ENCODE data around the gene TMEM19. TPM values are rescaled to one million over a fixed set of nuclear protein-coding genes. Genes with fewer than 3 reads are reported as not detected.

Gene TMEM19
- total RNA-seq, 1 experiment from 2014 or later, result 17.3 TPM

DNA sequence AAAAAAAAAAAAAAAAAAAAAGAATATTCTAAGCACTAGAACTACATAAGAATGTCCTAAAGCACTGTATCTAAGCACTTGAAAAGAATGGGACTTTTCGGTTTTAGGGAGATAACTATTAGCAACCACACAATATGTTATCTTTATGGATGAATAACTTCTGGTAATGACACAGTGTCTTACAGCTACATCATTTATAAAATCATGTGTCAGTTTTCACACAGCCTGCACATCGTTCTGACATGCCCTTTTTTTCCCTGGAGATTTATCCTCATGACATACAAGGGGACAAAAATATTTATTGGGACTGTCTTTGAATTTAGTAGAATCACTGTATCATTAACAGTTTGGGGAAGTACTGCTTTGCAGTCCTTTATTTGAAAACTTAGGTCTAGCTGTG lies 17.3 kb downstream of the TMEM19 start:
- H3K27me3 ChIP-seq (ENCODE audit: insufficient read depth, low read length), result no peaks in the 10 kb centered on the region
- no peak for DNase-seq
- no CpG with 5 or more reads among the region's 2 CpGs for WGBS (ENCODE audit: extremely low coverage, insufficient read length, low lambda C conversion rate)

More for the DNA sequence above, 17.3 kb downstream of the TMEM19 start:
- H3K27me3 Mint-ChIP-seq (ENCODE audit: low read depth), result no peaks in the 10 kb centered on the region
- no peak overlapping the region for H4K5ac ChIP-seq (ENCODE audit: insufficient read length, low read depth, low read length)
- no peak overlapping the region for H2BK15ac ChIP-seq (ENCODE audit: low read depth, low read length)
- H2BK12ac ChIP-seq (ENCODE audit: insufficient read length, low read depth, low read length), result no peak overlapping the region
- TF ChIP-seq, protein P1, sequence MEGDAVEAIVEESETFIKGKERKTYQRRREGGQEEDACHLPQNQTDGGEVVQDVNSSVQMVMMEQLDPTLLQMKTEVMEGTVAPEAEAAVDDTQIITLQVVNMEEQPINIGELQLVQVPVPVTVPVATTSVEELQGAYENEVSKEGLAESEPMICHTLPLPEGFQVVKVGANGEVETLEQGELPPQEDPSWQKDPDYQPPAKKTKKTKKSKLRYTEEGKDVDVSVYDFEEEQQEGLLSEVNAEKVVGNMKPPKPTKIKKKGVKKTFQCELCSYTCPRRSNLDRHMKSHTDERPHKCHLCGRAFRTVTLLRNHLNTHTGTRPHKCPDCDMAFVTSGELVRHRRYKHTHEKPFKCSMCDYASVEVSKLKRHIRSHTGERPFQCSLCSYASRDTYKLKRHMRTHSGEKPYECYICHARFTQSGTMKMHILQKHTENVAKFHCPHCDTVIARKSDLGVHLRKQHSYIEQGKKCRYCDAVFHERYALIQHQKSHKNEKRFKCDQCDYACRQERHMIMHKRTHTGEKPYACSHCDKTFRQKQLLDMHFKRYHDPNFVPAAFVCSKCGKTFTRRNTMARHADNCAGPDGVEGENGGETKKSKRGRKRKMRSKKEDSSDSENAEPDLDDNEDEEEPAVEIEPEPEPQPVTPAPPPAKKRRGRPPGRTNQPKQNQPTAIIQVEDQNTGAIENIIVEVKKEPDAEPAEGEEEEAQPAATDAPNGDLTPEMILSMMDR (conservative IDR thresholded peaks at IDR 0.05), result no peak
- no peak overlapping the region for H3K27ac Mint-ChIP-seq
- H3K56ac ChIP-seq (ENCODE audit: insufficient read length, low read depth, low read length), result no peak overlapping the region
- H4K20me1 ChIP-seq (ENCODE audit: control insufficient read depth, insufficient read depth, insufficient read length), result no peaks in the 10 kb centered on the region
- no peak overlapping the region for H3K18ac ChIP-seq (ENCODE audit: insufficient read length, low read depth, low read length)
- no peak overlapping the region for H4K91ac ChIP-seq (ENCODE audit: insufficient read length, low read depth, low read length)
- H3T11ph ChIP-seq (ENCODE audit: low read length), result no peak overlapping the region
- H3K9me3 Mint-ChIP-seq, result no peaks in the 10 kb centered on the region
- no peaks in the 10 kb centered on the region for H3K4me1 Mint-ChIP-seq
- H2BK20ac ChIP-seq (ENCODE audit: low read depth, low read length, poor library complexity, severe bottlenecking), result no peak overlapping the region
- no peaks in the 10 kb centered on the region for H3K79me2 ChIP-seq (ENCODE audit: insufficient read depth, low read length)
- peaks cover 0 to 20% (median 18%) of the 10 kb centered on the region in 3 experiments; a peak in 6 of 7 replicates for H3K36me3 Mint-ChIP-seq (ENCODE audit: insufficient read depth in 1 of 3, low read depth in 3 of 3)
- H2AK5ac ChIP-seq (ENCODE audit: insufficient read length, low read length), result no peak overlapping the region
- H3K23me2 ChIP-seq (ENCODE audit: insufficient read length, low read depth, low read length, poor library complexity, severe bottlenecking), result no peaks in the 10 kb centered on the region
- H3K9ac ChIP-seq (ENCODE audit: extremely low read depth, insufficient read length, low read length), result no peak overlapping the region
- H2BK120ac ChIP-seq (ENCODE audit: low read depth, low read length, poor library complexity, severe bottlenecking), result no peak overlapping the region
- H3K27ac ChIP-seq (ENCODE audit: insufficient read length, low read depth, low read length), result no peak overlapping the region
- no peaks in the 10 kb centered on the region for H3K9me3 ChIP-seq (ENCODE audit: control insufficient read depth, low read depth, low read length)
- H3K4me3 Mint-ChIP-seq, result no peak overlapping the region
- no peak overlapping the region for H3K23ac ChIP-seq (ENCODE audit: insufficient read length, low read depth, low read length)
- no peak overlapping the region for H3K4me2 ChIP-seq (ENCODE audit: insufficient read depth, insufficient read length, low read length)
- no peaks in the 10 kb centered on the region for H3K4me1 ChIP-seq (ENCODE audit: insufficient read depth, low read length)
- no peak overlapping the region for H2BK5ac ChIP-seq (ENCODE audit: insufficient read length, low read length)
- no peak overlapping the region for H4K8ac ChIP-seq (replicated peaks; ENCODE audit: insufficient read length, low read depth, low read length)
- no peak overlapping the region for H3K14ac ChIP-seq (ENCODE audit: insufficient read depth, low read length)
- no peaks in the 10 kb centered on the region for H3K79me1 ChIP-seq (ENCODE audit: insufficient read depth, low read depth, low read length, poor library complexity, severe bottlenecking)
- no peak overlapping the region for H3K4ac ChIP-seq (ENCODE audit: low read depth, low read length)
- no peak overlapping the region for H2AFZ ChIP-seq (ENCODE audit: low read length)
